ENCODE data around the gene PCDH9.

PCDH9 gene

DNA sequence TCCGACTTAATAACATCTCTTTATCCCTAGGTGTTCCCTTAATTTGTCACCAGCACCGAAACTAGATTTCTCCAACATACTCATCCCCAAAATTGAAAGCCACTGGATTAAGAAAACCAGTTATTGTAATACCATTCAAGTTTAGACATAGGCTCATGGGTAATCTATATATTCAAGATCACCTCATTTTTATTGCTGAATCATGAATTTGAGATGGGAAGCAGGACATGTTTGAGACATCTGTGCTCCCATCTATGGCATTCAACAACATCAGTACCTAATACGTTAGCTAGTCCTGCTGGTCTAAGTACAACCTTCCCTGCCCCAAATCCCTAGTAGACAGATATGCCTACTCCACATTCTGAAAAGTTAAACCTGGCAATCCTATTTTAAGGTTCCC lies 820.6 kb downstream of the PCDH9 start:
- DNase-seq (ENCODE audit: low read depth in 1 of 2, low spot score in 1 of 2): no peak
- no peak for TF ChIP-seq JUND (IDR thresholded peaks at IDR 0.05; ENCODE audit: low read depth)
- in situ Hi-C loops (cut with HindIII; ENCODE audit: low pct_unique_long_range_greater_than_20kb, low sequenced_read_pairs): no loop called here

DNA sequence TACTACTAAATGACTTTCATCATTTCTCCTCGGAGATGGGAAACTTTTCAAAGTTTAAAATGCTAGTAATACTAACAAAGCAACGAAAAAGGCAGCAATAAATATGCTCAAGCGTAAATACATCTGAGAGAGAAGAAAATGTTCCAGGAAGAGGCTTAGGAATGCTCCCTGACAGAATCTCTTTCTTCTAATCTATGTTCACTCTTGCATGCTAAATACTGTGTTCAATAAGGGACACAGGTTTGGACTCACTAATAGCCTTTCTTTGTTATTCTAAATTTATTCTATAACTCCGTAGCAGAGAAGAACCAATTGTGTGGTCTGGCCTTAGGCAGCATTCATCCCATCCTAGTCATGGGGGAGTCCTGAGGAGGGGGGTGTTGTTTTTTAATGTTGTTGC lies 823.0 kb downstream of the PCDH9 start:
- TF ChIP-seq JUND (IDR thresholded peaks at IDR 0.05; ENCODE audit: low read depth): no peak
- in situ Hi-C loops (cut with HindIII; ENCODE audit: low pct_unique_long_range_greater_than_20kb, low sequenced_read_pairs): no loop called here
- DNase-seq (ENCODE audit: low read depth in 1 of 2, low spot score in 1 of 2): no peak

- in situ Hi-C loops (cut with HindIII; ENCODE audit: low pct_unique_long_range_greater_than_20kb, low sequenced_read_pairs): no loop called here
- TF ChIP-seq JUND (IDR thresholded peaks at IDR 0.05; ENCODE audit: low read depth): no peak
- DNase-seq (ENCODE audit: low read depth in 1 of 2, low spot score in 1 of 2): peak in 1 of 2 experiments; percentile 35
Observed at GRCh38 chr13:66405908-66406802, 824.0 kb downstream of the PCDH9 start.

- DNase-seq (ENCODE audit: low read depth in 1 of 2, low spot score in 1 of 2): no peak
- in situ Hi-C loops (cut with HindIII; ENCODE audit: low pct_unique_long_range_greater_than_20kb, low sequenced_read_pairs): no loop called here
- TF ChIP-seq JUND (IDR thresholded peaks at IDR 0.05; ENCODE audit: low read depth): no peak
Observed at GRCh38 chr13:66402546-66402945, 827.6 kb downstream of the PCDH9 start.

DNA sequence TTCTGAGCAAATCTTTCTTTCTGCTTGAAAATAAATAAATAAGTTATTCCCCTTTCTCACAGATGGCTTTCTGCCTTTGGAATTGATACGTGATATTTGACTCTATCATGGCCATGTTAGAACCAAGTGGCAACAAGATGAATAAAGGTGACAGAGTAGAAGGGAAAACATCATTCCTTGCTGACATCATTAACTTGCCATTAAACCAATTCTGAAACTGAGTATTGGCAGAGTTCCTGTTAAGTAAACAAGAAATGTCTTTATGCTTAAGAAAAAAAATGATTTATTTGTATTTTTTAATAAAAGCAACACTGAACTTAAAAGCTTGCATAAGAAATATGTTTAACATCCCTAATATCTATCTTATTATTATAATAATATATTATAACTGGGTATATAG lies 828.1 kb downstream of the PCDH9 start:
- no peak for DNase-seq (ENCODE audit: low read depth in 1 of 2, low spot score in 1 of 2)
- in situ Hi-C loops (cut with HindIII; ENCODE audit: low pct_unique_long_range_greater_than_20kb, low sequenced_read_pairs): no loop called here
- no peak for TF ChIP-seq JUND (IDR thresholded peaks at IDR 0.05; ENCODE audit: low read depth)

GRCh38 chr13:66400292-66400691 lies 829.8 kb downstream of the PCDH9 start:
- TF ChIP-seq JUND (IDR thresholded peaks at IDR 0.05; ENCODE audit: low read depth): no peak
- no peak for DNase-seq (ENCODE audit: low read depth in 1 of 2, low spot score in 1 of 2)
- in situ Hi-C loops (cut with HindIII; ENCODE audit: low pct_unique_long_range_greater_than_20kb, low sequenced_read_pairs): no loop called here

DNA sequence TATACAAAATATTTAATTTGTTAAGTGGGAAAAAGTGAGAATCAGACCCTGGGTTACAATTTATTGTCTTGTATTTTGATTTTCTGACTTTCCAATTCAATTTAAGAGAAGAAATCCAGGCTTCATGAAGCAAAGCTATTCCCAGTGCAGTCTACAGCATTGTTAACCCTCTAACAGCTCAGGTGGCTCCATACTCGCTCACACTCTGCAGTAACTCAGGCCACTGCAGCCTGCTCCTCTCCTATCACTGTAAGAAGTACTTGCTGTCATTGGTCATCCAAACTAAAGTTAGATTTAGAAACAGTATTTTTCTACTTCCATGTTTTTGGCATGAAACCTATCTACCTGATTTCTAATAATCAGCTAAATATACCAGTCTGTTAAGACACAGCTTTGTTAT lies 830.3 kb downstream of the PCDH9 start:
- DNase-seq (ENCODE audit: low read depth in 1 of 2, low spot score in 1 of 2): no peak
- no peak for TF ChIP-seq JUND (IDR thresholded peaks at IDR 0.05; ENCODE audit: low read depth)
- in situ Hi-C loops (cut with HindIII; ENCODE audit: low pct_unique_long_range_greater_than_20kb, low sequenced_read_pairs): no loop called here

DNA sequence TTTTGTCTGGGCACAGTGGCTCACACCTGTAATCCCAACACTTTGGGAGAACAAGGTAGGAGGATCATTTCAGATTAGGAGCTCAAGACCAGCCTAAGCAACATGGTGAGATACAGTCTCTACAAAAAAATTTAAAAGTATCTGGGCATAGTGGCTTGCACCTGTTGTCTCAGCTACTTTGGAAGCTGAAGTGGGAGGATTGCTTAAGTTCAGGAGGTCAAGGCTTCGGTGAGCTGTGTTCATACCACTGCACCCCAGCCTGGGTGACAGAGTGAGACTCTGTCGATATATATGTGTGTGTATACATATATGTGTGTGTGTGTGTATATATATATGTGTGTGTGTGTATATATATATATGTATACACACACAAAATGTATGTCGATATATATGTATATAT lies 833.0 kb downstream of the PCDH9 start:
- in situ Hi-C loops (cut with HindIII; ENCODE audit: low pct_unique_long_range_greater_than_20kb, low sequenced_read_pairs): no loop called here
- no peak for DNase-seq (ENCODE audit: low read depth in 1 of 2, low spot score in 1 of 2)
- no peak for TF ChIP-seq JUND (IDR thresholded peaks at IDR 0.05; ENCODE audit: low read depth)

DNA sequence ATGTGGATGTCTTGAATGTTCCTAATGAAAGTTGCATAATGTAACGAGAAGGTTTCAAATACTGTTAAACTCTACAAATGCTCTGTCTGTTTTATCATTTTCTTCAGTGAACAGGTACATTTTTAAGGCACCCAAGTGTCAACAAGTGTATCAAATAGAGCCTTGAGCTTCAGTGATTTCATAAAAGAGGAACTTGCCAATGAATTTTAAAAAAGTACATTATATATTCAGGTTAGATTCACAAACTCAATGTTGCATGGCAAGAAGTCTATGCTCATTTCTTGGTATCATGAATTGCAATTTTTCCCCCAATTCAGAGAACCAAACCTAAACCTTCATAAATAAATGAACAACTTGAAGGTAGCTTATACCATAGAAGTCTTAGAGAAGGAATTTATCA lies 838.8 kb downstream of the PCDH9 start:
- DNase-seq (ENCODE audit: low read depth in 1 of 2, low spot score in 1 of 2): no peak
- in situ Hi-C loops (cut with HindIII; ENCODE audit: low pct_unique_long_range_greater_than_20kb, low sequenced_read_pairs): no loop called here
- TF ChIP-seq JUND (IDR thresholded peaks at IDR 0.05; ENCODE audit: low read depth): no peak

DNA sequence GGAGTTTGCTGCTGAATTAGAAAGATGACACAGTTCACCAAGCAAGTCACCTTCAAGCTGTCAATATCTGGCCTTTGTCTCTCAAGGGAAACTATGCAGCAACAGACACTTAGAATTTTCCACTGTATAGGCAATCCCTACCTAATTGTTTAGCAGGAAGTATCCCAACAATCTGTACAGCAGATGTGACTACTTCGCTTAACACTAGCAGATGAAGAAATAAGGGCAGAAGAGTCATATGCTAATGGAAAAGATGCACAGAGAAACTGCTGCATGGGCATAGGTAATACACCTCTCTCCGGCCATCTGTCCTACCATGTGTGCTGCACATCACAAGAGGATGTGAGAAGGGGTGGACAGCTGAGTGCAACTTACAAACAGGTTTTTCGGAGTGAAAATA lies 851.2 kb downstream of the PCDH9 start:
- in situ Hi-C loops (cut with HindIII; ENCODE audit: low pct_unique_long_range_greater_than_20kb, low sequenced_read_pairs): no loop called here
- TF ChIP-seq JUND (IDR thresholded peaks at IDR 0.05; ENCODE audit: low read depth): no peak
- DNase-seq (ENCODE audit: low read depth in 1 of 2, low spot score in 1 of 2): no peak

DNA sequence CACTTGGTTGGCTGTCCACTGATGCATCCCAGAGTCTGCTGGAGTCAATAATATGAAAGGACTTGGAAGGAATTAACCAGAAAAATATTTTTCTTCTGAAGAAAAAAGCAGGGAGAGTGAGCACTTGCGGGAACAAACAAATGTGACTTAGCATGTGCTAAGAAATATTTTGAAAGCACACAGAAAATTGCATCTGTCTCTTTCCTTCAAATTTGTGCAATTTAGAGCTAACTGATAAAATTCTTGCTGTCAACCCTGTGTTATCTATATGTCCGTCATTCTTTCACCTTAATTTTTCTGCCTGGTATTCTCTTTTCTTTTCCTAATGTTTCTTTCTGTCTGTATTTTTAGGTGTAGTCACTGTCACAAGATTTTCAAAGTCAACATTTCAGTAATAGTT lies 852.6 kb downstream of the PCDH9 start:
- no peak for DNase-seq (ENCODE audit: low read depth in 1 of 2, low spot score in 1 of 2)
- in situ Hi-C loops (cut with HindIII; ENCODE audit: low pct_unique_long_range_greater_than_20kb, low sequenced_read_pairs): no loop called here
- TF ChIP-seq JUND (IDR thresholded peaks at IDR 0.05; ENCODE audit: low read depth): no peak

DNA sequence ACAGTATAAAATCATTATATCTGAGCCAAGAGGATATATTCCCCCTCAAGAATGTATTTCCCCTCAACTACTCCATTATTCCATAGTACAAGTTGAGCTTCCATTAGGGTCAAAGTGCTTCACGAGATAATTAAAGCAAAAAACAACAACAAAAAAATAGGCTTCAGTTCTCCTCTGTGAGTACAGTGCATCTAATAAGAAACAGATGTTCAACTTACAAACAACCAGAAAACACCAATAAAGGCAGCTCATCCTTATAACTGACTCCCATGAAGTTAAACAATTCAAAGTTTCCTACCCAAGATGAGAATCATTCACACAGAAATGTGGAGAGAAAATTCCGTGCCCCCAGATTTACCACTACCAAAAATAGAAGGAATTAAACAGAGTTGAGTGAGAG lies 854.4 kb downstream of the PCDH9 start:
- TF ChIP-seq JUND (IDR thresholded peaks at IDR 0.05; ENCODE audit: low read depth): no peak
- DNase-seq (ENCODE audit: low read depth in 1 of 2, low spot score in 1 of 2): no peak
- in situ Hi-C loops (cut with HindIII; ENCODE audit: low pct_unique_long_range_greater_than_20kb, low sequenced_read_pairs): no loop called here

GRCh38 chr13:66369666-66370065 lies 860.5 kb downstream of the PCDH9 start:
- no peak for DNase-seq (ENCODE audit: low read depth in 1 of 2, low spot score in 1 of 2)
- in situ Hi-C loops (cut with HindIII; ENCODE audit: low pct_unique_long_range_greater_than_20kb, low sequenced_read_pairs): no loop called here
- TF ChIP-seq JUND (IDR thresholded peaks at IDR 0.05; ENCODE audit: low read depth): no peak

- in situ Hi-C loops (cut with HindIII; ENCODE audit: low pct_unique_long_range_greater_than_20kb, low sequenced_read_pairs): no loop called here
- no peak for TF ChIP-seq JUND (IDR thresholded peaks at IDR 0.05; ENCODE audit: low read depth)
- DNase-seq (ENCODE audit: low read depth in 1 of 2, low spot score in 1 of 2): no peak
Observed at GRCh38 chr13:66367356-66367755, 862.8 kb downstream of the PCDH9 start.
